ENCODE data around the gene FITM2.
"Not testable (repeated sequence)": the region's sequence is repeated elsewhere in the genome, so short reads cannot be mapped to it uniquely, and the experiment has no call there.

FITM2 gene

GRCh38 chr20:44334709-44335108 is 23.7 kb upstream of the FITM2 start:
- DNase-seq (ENCODE audit: extremely low read depth in 1 of 2, low read depth in 1 of 2) = no peak

- DNase-seq (ENCODE audit: extremely low read depth in 1 of 2, low read depth in 1 of 2) = no peak
Measured at GRCh38 chr20:44334306-44334705, 23.3 kb upstream of the FITM2 start.

GRCh38 chr20:44331201-44331600 is 20.2 kb upstream of the FITM2 start:
- DNase-seq (ENCODE audit: extremely low read depth in 1 of 2, low read depth in 1 of 2) = no peak

DNA sequence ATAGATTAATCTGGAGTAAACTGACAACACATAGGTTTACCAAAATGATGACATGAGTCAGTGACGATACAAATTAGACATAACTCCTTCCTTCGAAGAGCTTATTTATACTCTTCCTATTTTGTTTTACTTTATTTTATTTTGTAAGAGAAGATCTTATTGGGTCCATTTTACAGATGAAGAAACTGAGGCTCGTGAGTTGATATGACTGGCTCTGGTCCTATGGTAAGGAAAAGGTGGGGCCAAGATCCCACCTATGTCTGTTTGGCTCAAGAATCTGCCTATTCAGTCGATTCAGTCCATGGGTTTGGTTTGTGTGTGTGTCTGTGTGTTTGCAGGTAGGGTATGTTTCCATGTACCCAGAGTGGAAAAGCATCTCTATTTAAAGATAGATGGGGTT is 17.4 kb upstream of the FITM2 start:
- no peak for DNase-seq (ENCODE audit: extremely low read depth in 1 of 2, low read depth in 1 of 2)

DNA sequence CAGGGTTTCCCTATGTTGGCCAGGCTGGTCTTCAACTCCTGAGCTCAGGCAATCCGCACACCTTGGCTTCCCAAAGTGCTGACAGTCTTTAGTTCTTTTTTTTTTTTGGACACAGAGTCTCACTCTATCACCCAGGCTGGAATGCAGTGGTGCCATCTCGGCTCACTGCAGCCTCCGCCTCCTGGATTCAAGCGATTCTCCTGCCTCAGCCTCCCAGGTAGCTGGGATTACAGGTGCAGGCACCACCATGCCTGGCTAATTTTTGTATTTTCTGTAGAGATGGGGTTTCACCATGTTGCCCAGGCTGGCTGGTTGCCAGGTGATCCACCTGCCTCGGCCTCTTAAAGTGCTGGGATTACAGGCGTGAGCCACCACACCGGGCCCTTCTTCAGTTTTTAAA is 16.7 kb upstream of the FITM2 start:
- not testable (repeated sequence) for DNase-seq (ENCODE audit: extremely low read depth in 1 of 2, low read depth in 1 of 2)

GRCh38 chr20:44326391-44327159 is 15.6 kb upstream of the FITM2 start:
- DNase-seq (ENCODE audit: extremely low read depth in 1 of 2, low read depth in 1 of 2) = peak in 1 of 2 donors; percentile 6

DNA sequence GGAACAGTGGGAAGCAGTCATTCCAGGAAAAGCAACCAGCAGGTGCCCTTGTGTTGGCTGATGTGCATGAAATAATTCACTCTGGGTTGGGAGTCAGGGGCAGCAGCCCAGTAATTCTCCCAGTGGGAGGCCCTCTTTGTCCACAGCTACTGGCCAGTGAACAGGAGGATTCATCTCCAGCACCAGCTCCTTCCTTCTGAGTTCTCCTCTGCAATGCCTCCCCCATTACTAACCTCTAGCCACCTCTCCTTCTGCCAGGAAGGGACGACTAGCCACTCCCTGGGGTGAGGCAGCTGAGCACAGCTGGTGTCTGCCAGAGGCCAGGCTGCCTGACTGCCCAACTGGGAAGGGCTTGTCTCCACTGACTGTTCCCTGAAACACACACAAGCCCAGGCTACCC is 13.3 kb upstream of the FITM2 start:
- DNase-seq (ENCODE audit: extremely low read depth in 1 of 2, low read depth in 1 of 2) = no peak

DNA sequence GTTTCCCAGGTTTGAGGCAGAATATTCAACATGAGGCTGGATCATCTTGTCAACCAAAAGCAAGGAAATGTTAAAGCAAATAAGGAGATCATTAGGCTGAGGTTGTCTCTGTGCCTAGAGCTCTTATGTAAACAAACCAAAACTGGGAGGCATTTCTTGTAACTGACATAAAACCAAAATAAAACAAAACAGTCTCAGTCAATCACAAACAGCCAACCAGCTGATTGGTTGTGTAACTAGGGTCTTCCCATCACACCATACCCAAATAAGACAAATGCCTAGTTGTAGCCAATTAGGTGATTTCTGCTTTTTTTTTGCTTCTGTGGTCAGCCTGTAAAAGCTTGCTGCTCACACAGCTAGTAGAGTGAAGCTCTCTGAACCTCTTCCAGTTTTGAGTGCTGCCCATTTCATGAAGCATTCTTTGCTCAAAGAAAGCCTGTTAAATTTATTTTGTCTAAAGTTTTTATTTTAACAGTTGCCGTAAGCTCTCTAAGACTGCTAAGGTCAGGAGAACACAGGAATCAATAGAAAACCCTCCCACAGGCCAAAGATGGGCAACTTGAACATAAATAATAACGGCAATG is 8.9 kb upstream of the FITM2 start:
- no peak for DNase-seq (ENCODE audit: extremely low read depth in 1 of 2, low read depth in 1 of 2)

DNA sequence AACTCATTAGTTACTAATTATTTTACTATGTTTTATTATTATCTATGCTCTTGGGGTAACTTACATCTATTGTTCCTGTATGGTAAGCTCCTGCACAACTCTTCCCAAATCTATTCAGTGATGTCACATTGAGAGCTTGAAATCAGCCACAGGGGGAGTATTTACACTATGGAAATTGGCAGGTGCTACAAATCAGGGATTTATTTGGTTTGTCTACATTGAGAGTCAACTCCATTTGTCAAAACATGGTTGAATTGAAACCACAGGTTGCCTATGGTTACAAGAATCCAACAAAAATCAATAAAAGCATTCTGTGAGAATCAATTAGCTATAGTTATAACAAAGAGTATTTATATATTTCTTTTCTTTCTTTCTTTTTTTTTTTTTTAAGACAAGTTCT is 3.9 kb upstream of the FITM2 start:
- DNase-seq (ENCODE audit: extremely low read depth in 1 of 2, low read depth in 1 of 2) = no peak

DNA sequence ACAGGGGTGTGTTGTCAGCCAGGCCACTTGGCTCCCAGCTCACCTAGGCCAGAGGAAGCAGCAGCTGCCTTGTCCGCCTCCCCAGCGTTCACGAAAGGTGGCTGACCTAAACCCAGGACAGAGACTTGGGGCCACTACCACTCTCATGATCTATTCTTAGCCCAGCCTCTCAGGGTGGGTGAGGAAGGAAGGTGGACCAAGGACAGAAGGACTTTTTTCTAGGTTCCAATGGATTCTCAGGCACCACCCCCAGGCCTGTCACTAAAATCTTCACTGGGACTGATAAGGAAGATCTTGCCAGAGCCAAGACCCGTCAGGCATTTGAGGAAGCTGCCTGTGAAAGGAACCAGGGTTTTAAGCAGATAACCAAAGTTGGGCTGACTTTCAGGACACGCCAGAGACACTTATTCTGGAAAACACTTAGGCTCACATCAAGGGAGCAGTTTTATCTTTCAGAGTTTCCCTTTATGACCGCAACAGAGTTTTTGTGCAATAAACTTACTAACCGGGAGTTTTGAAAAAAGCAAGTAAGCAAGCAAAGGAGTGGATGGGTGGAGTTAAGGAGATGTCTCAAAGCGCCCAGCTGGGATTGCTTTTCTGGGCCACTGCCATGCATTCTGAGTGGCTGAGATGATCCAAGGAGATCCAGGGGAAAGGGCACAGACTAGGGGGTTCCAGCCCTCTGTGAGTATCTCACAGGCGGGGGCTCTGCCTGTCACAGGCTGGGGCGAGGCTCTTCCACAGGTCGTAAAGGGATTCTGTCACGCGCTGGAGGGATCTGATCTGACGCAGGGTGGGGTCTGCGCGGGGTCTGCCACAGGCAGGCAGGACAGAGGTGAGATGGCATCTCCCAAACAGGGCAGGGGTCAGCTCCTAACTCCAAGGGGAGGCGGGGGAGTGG is 989 bp downstream of the FITM2 start:
- no peak for DNase-seq (ENCODE audit: extremely low read depth in 1 of 2, low read depth in 1 of 2)

- no peak for DNase-seq (ENCODE audit: extremely low read depth in 1 of 2, low read depth in 1 of 2)
Measured at GRCh38 chr20:44306927-44307326, 4.1 kb downstream of the FITM2 start.

DNA sequence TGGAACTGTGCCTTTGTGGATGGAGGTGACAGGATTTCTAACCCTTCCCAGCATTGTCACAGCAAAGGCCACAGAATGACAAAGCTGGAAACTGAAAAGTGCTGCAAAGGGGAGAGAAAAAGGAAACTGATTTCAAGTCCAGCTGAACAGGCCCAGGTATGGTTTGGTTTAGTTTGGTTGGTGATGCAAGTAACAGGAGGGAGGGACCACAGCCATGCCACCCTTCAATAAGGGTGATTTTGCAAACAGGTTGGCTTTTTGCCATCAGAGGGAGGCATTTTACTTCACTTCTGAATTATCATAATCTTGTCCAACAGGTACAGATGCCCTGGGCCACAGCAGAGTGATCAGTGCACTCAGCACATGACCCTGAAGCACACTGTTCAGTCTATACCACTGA is 6.6 kb downstream of the FITM2 start:
- no peak for DNase-seq (ENCODE audit: extremely low read depth in 1 of 2, low read depth in 1 of 2)

DNA sequence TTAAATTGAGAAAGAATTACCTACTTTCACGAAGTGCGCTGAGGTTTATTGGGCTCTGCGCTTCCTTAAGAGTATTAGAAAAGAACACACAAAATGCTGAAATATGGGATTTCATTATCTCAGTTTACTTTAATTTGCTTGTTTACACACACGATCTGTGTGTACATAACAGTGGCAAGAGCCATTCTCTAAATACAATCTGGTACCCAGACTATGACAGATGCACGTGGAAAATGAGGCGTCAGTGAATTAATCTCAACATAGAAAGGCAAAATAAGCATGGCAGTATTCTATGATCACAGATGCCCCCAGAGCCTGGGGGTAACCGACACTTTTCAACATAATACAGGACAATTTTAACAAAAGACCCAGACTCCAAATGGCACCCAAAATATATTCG is 8.3 kb downstream of the FITM2 start:
- DNase-seq (ENCODE audit: extremely low read depth in 1 of 2, low read depth in 1 of 2) = no peak

DNA sequence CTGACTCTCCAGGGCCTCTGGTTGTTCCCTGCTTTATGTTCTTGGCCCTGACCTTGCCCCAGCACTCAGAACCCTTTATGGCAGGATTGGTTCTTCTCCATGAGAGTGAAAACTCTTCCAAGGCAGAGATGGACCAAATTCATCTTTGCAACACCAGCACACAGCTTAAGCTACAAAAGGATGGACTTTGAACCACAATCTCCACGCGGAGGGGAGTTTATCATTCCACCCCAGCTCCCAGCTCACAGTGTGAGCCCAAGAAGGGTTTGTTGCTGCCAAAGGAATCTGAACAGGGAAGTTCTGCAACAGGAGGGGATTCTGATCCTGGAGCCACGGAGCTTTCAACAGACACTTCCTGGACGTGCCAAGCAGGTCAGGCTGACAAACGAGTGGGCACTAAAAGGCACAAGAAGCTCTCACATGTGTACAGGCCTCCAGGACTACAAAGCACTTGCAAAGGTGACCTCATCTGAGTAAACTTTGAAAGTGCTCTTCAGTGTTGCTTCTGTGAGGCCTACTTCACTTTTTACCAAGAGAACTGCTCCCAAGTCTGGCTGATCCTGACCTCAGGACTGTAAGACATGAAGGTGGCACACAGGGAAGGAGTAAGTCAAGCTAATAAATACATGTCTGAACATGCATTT is 8.9 kb downstream of the FITM2 start:
- no peak for DNase-seq (ENCODE audit: extremely low read depth in 1 of 2, low read depth in 1 of 2)

DNA sequence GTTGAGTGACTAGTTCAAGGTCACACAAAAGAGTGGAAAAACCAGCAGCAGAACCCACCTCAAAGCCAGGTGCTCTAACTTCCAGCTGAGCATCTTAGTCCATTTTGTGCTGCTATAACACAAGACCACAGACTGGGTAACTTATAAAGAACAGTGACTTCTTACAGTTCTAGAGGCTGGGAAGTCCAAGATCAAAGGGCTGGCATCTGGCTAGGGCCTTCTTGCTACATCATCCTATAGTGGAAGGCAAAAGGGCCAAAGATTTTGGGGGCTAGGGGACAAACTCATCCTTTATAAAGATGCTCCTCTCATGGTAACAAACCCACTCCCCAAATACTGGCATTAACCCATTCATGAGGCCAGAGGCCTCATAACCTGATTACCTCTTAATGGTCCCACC is 9.7 kb downstream of the FITM2 start:
- DNase-seq (ENCODE audit: extremely low read depth in 1 of 2, low read depth in 1 of 2) = no peak

- not testable (repeated sequence) for DNase-seq (ENCODE audit: extremely low read depth in 1 of 2, low read depth in 1 of 2)
Measured at GRCh38 chr20:44299011-44299535, 11.9 kb downstream of the FITM2 start.

- DNase-seq (ENCODE audit: extremely low read depth in 1 of 2, low read depth in 1 of 2) = no peak
Measured at GRCh38 chr20:44297721-44298120, 13.3 kb downstream of the FITM2 start.

DNA sequence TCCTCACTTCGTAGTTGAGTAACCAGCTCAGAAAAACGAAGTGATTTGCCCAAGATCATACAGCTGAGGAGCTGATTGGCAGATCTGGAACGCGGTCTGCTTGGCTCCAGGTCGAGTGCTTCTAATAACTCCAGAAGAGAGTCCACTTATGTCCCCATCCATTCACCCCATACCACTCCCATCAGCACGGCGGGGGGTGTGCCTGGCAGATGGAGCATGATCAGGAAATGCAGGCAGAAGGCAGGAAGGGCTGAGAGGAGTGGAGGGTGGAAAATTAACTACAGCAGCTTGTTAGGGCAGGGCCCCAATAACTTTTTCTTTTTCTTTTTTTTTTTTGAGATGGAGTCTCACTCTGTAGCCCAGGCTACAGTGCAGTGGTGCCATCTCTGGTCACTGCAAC is 15.0 kb downstream of the FITM2 start:
- no peak for DNase-seq (ENCODE audit: extremely low read depth in 1 of 2, low read depth in 1 of 2)

- no peak for DNase-seq (ENCODE audit: extremely low read depth in 1 of 2, low read depth in 1 of 2)
Measured at GRCh38 chr20:44291754-44292153, 19.2 kb downstream of the FITM2 start.

DNA sequence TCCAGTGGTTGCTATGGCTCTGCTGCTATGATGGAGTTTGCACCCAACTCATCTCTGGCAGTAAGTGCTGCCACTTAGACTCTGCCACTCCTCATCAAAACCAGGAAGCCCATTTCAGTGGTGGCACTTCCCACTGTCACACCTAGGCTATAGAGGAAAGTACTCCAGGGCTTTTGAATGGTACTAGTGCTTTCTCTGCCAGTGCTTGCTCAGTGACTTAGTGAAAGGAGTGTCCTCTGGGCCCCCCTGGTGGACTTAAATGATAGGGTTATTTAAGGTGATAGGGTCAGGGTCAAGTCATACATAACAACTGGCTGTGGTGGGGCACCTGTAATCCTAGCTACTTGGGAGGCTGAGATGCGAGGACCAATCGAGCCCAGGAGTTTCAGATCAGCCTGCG is 22.8 kb downstream of the FITM2 start:
- no peak for DNase-seq (ENCODE audit: extremely low read depth in 1 of 2, low read depth in 1 of 2)
